C4-2B (cell line): ENCODE results near the gene ACR.

Experiments
- H3K27ac ChIP-seq: fragments of 450-650 bp; 2 replicates; pipeline ENCODE4 v1.5.1; 2017
- CTCF ChIP-seq: fragments of 450-650 bp; conservative IDR thresholded peaks from 2 replicates; pipeline ENCODE4 v1.5.1; 2017; ENCODE audit warnings: mild to moderate bottlenecking
- ZFX ChIP-seq: fragments of 450-650 bp; IDR thresholded peaks from 2 replicates; pipeline ENCODE4 v1.6.1; 2017

Gene ACR

GRCh38 chr22:50714631-50715179 lies 23.3 kb upstream of the ACR start:
- H3K27ac ChIP-seq: no peak overlapping the region
- TF ChIP-seq ZFX (no peak), CTCF (no peak)

- no peak overlapping the region for H3K27ac ChIP-seq
- TF ChIP-seq CTCF (no peak), ZFX (no peak)
Observed at GRCh38 chr22:50715250-50715649, 22.8 kb upstream of the ACR start.

DNA sequence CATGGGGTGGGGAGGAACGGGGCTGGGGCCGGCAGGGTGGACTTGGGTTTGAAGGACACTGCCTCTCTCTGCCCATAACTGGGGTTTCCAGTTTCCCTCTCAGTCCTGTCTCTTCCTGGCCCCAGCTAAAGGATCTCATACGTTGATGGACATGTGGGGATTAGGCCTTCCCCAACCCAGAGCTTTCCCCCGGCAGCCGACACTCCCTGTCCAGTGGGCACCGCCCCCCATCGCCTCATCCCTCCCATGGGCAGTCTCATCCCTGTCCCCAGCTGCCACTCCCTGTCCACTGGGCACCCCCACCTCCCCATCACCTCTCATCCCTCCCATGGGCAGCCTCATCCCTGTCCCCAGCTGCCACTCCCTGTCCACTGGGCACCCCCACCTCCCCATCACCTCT lies 22.2 kb upstream of the ACR start:
- TF ChIP-seq CTCF (no peak), ZFX (no peak)

DNA sequence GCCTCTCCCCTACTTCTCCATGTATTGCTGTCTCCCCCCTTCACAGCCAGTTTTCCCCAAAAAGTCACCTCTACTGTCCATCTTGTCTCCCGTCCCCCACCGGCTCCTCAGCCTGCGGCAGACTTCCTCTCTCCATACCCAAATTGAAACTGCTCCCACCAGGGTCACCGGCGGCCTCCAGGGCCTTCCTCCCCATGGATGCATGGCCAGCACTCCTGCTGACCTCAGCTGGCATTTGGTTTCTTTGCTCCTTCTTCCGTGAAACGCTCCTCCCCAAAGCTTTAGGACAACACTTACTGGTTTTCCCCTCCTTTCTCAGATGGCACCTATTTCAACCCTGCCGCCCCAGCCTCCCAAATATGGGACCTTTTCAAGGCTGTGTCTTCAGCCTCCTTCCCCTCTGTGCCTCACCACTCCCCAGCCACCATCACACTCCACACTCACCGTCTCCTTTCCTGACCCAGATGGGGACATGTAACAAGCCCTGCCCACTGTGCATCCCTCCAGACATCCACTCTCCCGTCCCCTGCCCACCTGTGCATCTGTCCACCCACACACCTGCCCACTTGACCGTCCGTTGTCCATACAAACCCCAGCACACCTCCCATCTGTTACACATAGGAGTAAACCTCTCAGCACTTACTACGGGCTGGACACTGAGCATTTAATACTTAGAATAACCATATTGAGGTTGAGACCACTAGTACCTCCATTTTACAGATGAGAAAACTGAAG lies 21.5 kb upstream of the ACR start:
- no peak for TF ChIP-seq ZFX
- TF ChIP-seq CTCF: no peak

More for the DNA sequence above, 22.2 kb upstream of the ACR start:
- no peak overlapping the region for H3K27ac ChIP-seq

DNA sequence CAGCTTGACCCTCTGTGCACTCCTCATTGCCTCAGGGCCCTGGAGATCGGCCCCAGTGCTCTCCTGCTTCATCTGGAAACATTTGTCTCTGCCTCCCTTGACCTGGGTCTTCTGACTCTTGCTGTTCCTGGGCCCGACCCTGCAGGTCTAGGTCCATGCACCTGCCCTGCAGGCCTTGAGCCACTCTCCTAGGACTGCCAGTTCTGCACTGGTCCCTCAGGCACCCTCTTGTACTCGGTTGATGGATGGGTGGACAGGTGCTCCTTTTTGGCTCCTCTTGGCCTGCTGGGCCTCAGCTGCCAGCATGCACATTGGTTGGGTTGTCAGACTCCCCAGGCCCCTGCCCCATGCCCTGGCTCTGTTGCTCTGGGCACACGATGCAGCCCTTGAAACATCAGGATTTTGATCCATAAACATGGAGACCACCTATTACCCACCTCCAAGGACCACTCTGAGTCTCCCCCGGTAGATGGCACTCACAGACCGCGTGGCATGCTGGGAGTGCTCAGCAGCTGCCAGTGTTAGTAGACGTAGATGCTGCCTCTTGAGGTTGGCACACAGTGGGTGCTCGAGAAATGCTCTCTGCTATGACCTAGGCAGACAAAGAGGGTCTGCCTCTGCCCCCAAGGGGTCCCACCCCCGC lies 20.2 kb upstream of the ACR start:
- no peak overlapping the region for H3K27ac ChIP-seq
- TF ChIP-seq CTCF (no peak), ZFX (no peak)

More for the DNA sequence above, 21.5 kb upstream of the ACR start:
- no peak overlapping the region for H3K27ac ChIP-seq

DNA sequence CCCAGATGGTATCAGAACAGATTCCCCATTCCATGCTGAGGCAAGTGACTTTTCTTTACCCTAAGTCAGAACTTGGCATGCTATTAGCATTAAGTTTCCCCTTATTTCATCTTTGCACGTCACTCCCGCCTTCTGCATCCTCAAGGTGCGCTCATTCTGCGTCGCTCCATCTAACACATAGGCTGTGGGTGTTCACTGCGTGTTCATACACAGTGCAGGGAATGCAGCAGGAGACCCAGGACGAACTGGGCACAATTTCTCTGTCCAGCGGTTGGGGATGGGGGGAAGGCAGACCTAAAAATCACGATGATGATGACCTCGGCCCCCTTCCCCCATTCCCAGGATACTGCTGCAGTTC lies 19.7 kb upstream of the ACR start:
- no peak overlapping the region for H3K27ac ChIP-seq
- TF ChIP-seq CTCF (no peak), ZFX (no peak)

- TF ChIP-seq CTCF (no peak), ZFX (no peak)
- H3K27ac ChIP-seq: no peak overlapping the region
Observed at GRCh38 chr22:50719814-50720300, 18.1 kb upstream of the ACR start.
